CD4-positive, CD25-positive, alpha-beta regulatory T cell (primary cell): ENCODE results near the gene WFDC1. TPM values are rescaled to one million over a fixed set of nuclear protein-coding genes. Genes with fewer than 3 reads are reported as not detected.

Experiments
- ATAC-seq, 2 donors: fragments of 150-1000 bp; cut with Tn5 transposase; one replicate each; pipeline ENCODE4 v1.10.0; 2021; ENCODE audit warnings: low read depth in 2 of 2, moderate number of reproducible peaks in 2 of 2, moderate library complexity in 1 of 2
- DNase-seq, 3 donors: peaks; one replicate each; pipeline versions ENCODE4 v3.0.0 to v3.0.0-alpha.2; 2012 to 2022; ENCODE audit warnings: mixed read lengths in 1 of 3
- H3K27ac ChIP-seq: one replicate; pipeline ENCODE4 v1.7.0; 2013; ENCODE audit warnings: mild to moderate bottlenecking, low read length; ENCODE audit not compliant: insufficient read depth, poor library complexity, severe bottlenecking
- H3K27me3 ChIP-seq: one replicate; pipeline ENCODE4 v1.7.0; 2013; ENCODE audit warnings: low read length; ENCODE audit not compliant: control insufficient read depth, insufficient read depth
- H3K36me3 ChIP-seq: one replicate; pipeline ENCODE4 v1.7.0; 2013; ENCODE audit warnings: mild to moderate bottlenecking, low read length, moderate library complexity; ENCODE audit not compliant: control insufficient read depth, insufficient read depth
- H3K4me1 ChIP-seq: 2 replicates; pipeline ENCODE4 v1.7.0; 2013; ENCODE audit warnings: mild to moderate bottlenecking, low read length; ENCODE audit not compliant: insufficient read depth, control insufficient read depth, poor library complexity, severe bottlenecking
- H3K4me3 ChIP-seq: one replicate; pipeline ENCODE4 v1.7.0; 2013; ENCODE audit warnings: low read depth, mild to moderate bottlenecking, low read length, moderate library complexity
- H3K9me3 ChIP-seq, 2 experiments: 1 replicate in 1 of 2; 2 replicates in 1 of 2; pipeline ENCODE4 v1.7.0; 2013; ENCODE audit warnings: low read length in 2 of 2, mild to moderate bottlenecking in 1 of 2, moderate library complexity in 1 of 2; ENCODE audit not compliant: control insufficient read depth in 2 of 2
- H3K27ac Mint-ChIP-seq, 3 donors: one replicate each; pipeline ENCODE4 v1.8.0; 2020 to 2022; ENCODE audit warnings: mild to moderate bottlenecking in 3 of 3, mixed read lengths in 3 of 3, moderate library complexity in 2 of 3
- H3K27me3 Mint-ChIP-seq: one replicate; pipeline ENCODE4 v1.8.0; 2022; ENCODE audit warnings: mild to moderate bottlenecking, mixed read lengths
- H3K36me3 Mint-ChIP-seq: one replicate; pipeline ENCODE4 v1.8.0; 2020; ENCODE audit warnings: mixed read lengths
- H3K4me1 Mint-ChIP-seq, 4 donors: one replicate each; pipeline ENCODE4 v1.8.0; 2020 to 2022; ENCODE audit warnings: mixed read lengths in 4 of 4, mild to moderate bottlenecking in 1 of 4
- H3K4me3 Mint-ChIP-seq, 4 donors: one replicate each; pipeline ENCODE4 v1.8.0; 2020 to 2022; ENCODE audit warnings: mild to moderate bottlenecking in 4 of 4, mixed read lengths in 4 of 4, moderate library complexity in 3 of 4
- H3K9me3 Mint-ChIP-seq, 7 donors: one replicate each; pipeline ENCODE4 v1.8.0; 2020 to 2022; ENCODE audit warnings: mixed read lengths in 7 of 7, mild to moderate bottlenecking in 3 of 7, moderate library complexity in 2 of 7
- polyA plus RNA-seq, 4 donors: library from polyadenylated mRNA; unstranded; fragments of 300-500 nt; fragmentation: Illumina TruSeq; gene quantifications; one replicate each; pipeline ENCODE4 v1.2.3, GENCODE V29; 2021
- total RNA-seq: library from RNA; stranded (reverse); gene quantifications from one replicate; pipeline ENCODE4 v1.2.3, GENCODE V29; 2022

The WFDC1 gene
- total and polyA plus RNA-seq, 5 donors from 2014 or later = not detected

DNA sequence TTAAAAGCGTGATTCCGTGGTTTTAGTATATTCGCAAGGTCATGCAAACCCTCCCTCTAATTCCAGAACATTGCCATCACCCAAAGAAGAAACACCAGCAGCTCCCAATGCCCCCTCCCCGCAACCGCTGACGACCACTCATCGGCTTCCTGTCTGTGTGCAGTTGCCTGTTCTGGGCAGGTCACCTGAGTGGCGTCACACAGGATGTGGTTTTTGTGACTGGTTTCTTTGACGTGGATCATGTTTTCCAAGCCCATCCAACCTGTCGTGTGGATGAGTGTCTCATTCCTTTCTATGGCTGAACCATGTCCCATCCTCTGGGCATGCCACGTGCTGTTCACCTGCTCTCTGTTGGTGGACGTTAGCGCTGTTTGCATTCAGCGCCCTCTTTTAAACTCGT is 65.5 kb downstream of the WFDC1 start:
- DNase-seq (peak; percentile 5 to 71 (median 13)), ATAC-seq (peak; percentile 39 to 76)
- H3K4me3 Mint-ChIP-seq = peak overlapping the region in 1 of 4 donors; percentile 49
- Histone ChIP-seq H3K36me3 (no peaks in the 10 kb centered on the region), H3K4me3 (no peak overlapping the region), H3K27ac (no peak overlapping the region), H3K27me3 (no peaks in the 10 kb centered on the region), H3K9me3 (no peaks in the 10 kb centered on the region), H3K4me1 (no peaks in the 10 kb centered on the region)
- peaks cover 0 to 25% (median 9%) of the 10 kb centered on the region in 4 donors for H3K4me1 Mint-ChIP-seq
- H3K27ac Mint-ChIP-seq = peak overlapping the region; percentile 58 to 92 (median 81)
- H3K9me3 Mint-ChIP-seq = peaks cover 0 to 4% (median 0%) of the 10 kb centered on the region in 7 donors
- peaks cover 10% of the 10 kb centered on the region for H3K27me3 Mint-ChIP-seq
- no peaks in the 10 kb centered on the region for H3K36me3 Mint-ChIP-seq

DNA sequence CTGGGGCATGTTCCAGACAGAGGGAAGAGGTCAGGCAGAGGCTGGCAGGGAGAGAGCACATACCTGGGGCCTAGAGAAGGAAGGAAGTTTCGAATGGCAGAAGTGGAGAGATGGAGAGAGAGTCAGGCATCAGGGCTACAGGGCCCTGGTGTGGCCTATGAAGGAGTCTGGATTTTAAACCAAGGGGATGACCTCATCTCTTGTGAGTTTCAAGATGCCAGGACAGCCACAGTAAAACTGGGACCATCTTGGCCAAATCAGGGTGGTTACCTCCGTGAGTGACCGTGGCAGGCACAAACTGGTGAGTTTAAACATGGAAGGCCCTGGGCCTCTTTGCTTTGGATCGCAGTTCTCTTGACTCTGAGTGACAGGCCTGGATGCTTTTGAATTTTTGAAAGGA is 66.1 kb downstream of the WFDC1 start:
- no peaks in the 10 kb centered on the region for H3K27me3 ChIP-seq
- no peaks in the 10 kb centered on the region for H3K36me3 ChIP-seq
- no peak overlapping the region for H3K27ac ChIP-seq
- H3K36me3 Mint-ChIP-seq = no peaks in the 10 kb centered on the region
- no peaks in the 10 kb centered on the region for H3K9me3 ChIP-seq
- H3K27me3 Mint-ChIP-seq = peaks cover 10% of the 10 kb centered on the region
- no peaks in the 10 kb centered on the region for H3K4me1 ChIP-seq
- no peak for DNase-seq
- H3K9me3 Mint-ChIP-seq = peaks cover 0 to 4% (median 0%) of the 10 kb centered on the region in 7 donors
- ATAC-seq = no peak
- no peak overlapping the region for H3K4me3 ChIP-seq
- no peak overlapping the region for H3K4me3 Mint-ChIP-seq
- H3K27ac Mint-ChIP-seq = peak overlapping the region; percentile 58 to 92 (median 81)
- H3K4me1 Mint-ChIP-seq = peaks cover 0 to 25% (median 9%) of the 10 kb centered on the region in 4 donors

- H3K9me3 ChIP-seq = no peaks in the 10 kb centered on the region
- Mint-ChIP-seq H3K27ac (no peak overlapping the region), H3K4me3 (no peak overlapping the region), H3K4me1 (peaks cover 0 to 25% (median 9%) of the 10 kb centered on the region in 4 donors), H3K36me3 (no peaks in the 10 kb centered on the region), H3K9me3 (peaks cover 0 to 4% (median 0%) of the 10 kb centered on the region in 7 donors), H3K27me3 (peaks cover 18% of the 10 kb centered on the region)
- no peak for DNase-seq
- no peak overlapping the region for H3K27ac ChIP-seq
- no peak for ATAC-seq
- no peak overlapping the region for H3K4me3 ChIP-seq
- H3K27me3 ChIP-seq = peaks cover 2% of the 10 kb centered on the region
- H3K36me3 ChIP-seq = no peaks in the 10 kb centered on the region
- no peaks in the 10 kb centered on the region for H3K4me1 ChIP-seq
These were observed 66.9 kb downstream of the WFDC1 start for GRCh38 chr16:84361546-84361945.

GRCh38 chr16:84362471-84362941 is 67.8 kb downstream of the WFDC1 start:
- Histone ChIP-seq H3K27me3 (peaks cover 4% of the 10 kb centered on the region), H3K27ac (no peak overlapping the region), H3K9me3 (no peaks in the 10 kb centered on the region), H3K36me3 (no peaks in the 10 kb centered on the region), H3K4me3 (no peak overlapping the region), H3K4me1 (no peaks in the 10 kb centered on the region)
- peaks cover 25% of the 10 kb centered on the region for H3K27me3 Mint-ChIP-seq
- no peaks in the 10 kb centered on the region for H3K36me3 Mint-ChIP-seq
- no peak for ATAC-seq
- no peak for DNase-seq
- no peak overlapping the region for H3K4me3 Mint-ChIP-seq
- H3K4me1 Mint-ChIP-seq = peaks cover 0 to 27% (median 9%) of the 10 kb centered on the region in 4 donors
- H3K9me3 Mint-ChIP-seq = peaks cover 0 to 4% (median 0%) of the 10 kb centered on the region in 7 donors
- H3K27ac Mint-ChIP-seq = peak overlapping the region in 2 of 3 donors; percentile 20 to 25

- peaks cover 45% of the 10 kb centered on the region for H3K27me3 Mint-ChIP-seq
- ATAC-seq = no peak
These were observed 71.5 kb downstream of the WFDC1 start for GRCh38 chr16:84366208-84366607.

GRCh38 chr16:84367297-84367680 is 72.6 kb downstream of the WFDC1 start:
- peaks cover 16% of the 10 kb centered on the region for H3K27me3 ChIP-seq
- H3K27me3 Mint-ChIP-seq = peaks cover 51% of the 10 kb centered on the region

More at GRCh38 chr16:84366208-84366607, 71.5 kb downstream of the WFDC1 start:
- Mint-ChIP-seq H3K27ac (no peak overlapping the region), H3K4me3 (no peak overlapping the region), H3K4me1 (peaks cover 0 to 18% (median 2%) of the 10 kb centered on the region in 4 donors), H3K36me3 (no peaks in the 10 kb centered on the region), H3K9me3 (peaks cover 0 to 4% (median 0%) of the 10 kb centered on the region in 7 donors)
- Histone ChIP-seq H3K4me1 (peaks cover 4% of the 10 kb centered on the region), H3K4me3 (no peak overlapping the region), H3K9me3 (no peaks in the 10 kb centered on the region), H3K27ac (no peak overlapping the region), H3K27me3 (peaks cover 16% of the 10 kb centered on the region), H3K36me3 (no peaks in the 10 kb centered on the region)
- DNase-seq = no peak

GRCh38 chr16:84367750-84368307 is 73.2 kb downstream of the WFDC1 start:
- Histone ChIP-seq H3K4me3 (no peak overlapping the region), H3K36me3 (no peaks in the 10 kb centered on the region), H3K27me3 (peaks cover 16% of the 10 kb centered on the region), H3K4me1 (peaks cover 4% of the 10 kb centered on the region), H3K27ac (no peak overlapping the region), H3K9me3 (no peaks in the 10 kb centered on the region)
- ATAC-seq = no peak
- Mint-ChIP-seq H3K4me1 (peaks cover 0 to 18% (median 2%) of the 10 kb centered on the region in 4 donors), H3K9me3 (peaks cover 0 to 2% (median 0%) of the 10 kb centered on the region in 7 donors), H3K27ac (no peak overlapping the region), H3K4me3 (peak overlapping the region in 1 of 4 donors; percentile 41), H3K27me3 (peaks cover 54% of the 10 kb centered on the region), H3K36me3 (no peaks in the 10 kb centered on the region)
- no peak for DNase-seq

More at GRCh38 chr16:84367297-84367680, 72.6 kb downstream of the WFDC1 start:
- H3K27ac Mint-ChIP-seq = no peak overlapping the region
- H3K4me1 Mint-ChIP-seq = peaks cover 0 to 18% (median 2%) of the 10 kb centered on the region in 4 donors
- H3K36me3 Mint-ChIP-seq = no peaks in the 10 kb centered on the region
- H3K36me3 ChIP-seq = no peaks in the 10 kb centered on the region
- DNase-seq (no peak), ATAC-seq (no peak)
- peaks cover 4% of the 10 kb centered on the region for H3K4me1 ChIP-seq
- H3K4me3 Mint-ChIP-seq = peak overlapping the region in 1 of 4 donors; percentile 41
- no peak overlapping the region for H3K27ac ChIP-seq
- H3K9me3 ChIP-seq = no peaks in the 10 kb centered on the region
- peaks cover 0 to 2% (median 0%) of the 10 kb centered on the region in 7 donors for H3K9me3 Mint-ChIP-seq
- no peak overlapping the region for H3K4me3 ChIP-seq
